K562 (cell line): Measurements from ENCODE around the gene DCAF11. TPM values are rescaled to one million over a fixed set of nuclear protein-coding genes. Genes with fewer than 3 reads are reported as not detected.

Experiments
- CXXC5 ChIP-seq: fragments of 250-450 bp; sonication (Bioruptor Pico); IDR thresholded peaks from 2 replicates; pipeline ENCODE4 v1.8.0; 2022; ENCODE audit warnings: inconsistent platforms, mild to moderate bottlenecking, moderate library complexity
- ELF1 ChIP-seq: fragments of 200-800 bp; sonication (Bioruptor generic); IDR thresholded peaks from 2 replicates; pipeline ENCODE4 v1.6.1; 2016; ENCODE audit warnings: missing genetic modification characterization, missing compliant biosample characterization
- EP400 ChIP-seq: fragments of 450-650 bp; IDR thresholded peaks from 2 replicates; pipeline ENCODE4 v1.6.1; 2017; ENCODE audit warnings: antibody characterized with exemption, mild to moderate bottlenecking, moderate library complexity
- GABPA ChIP-seq: fragments of 200-800 bp; sonication (Bioruptor generic); conservative IDR thresholded peaks from 2 replicates; pipeline ENCODE4 v1.6.1; 2016; ENCODE audit warnings: low read depth, missing genetic modification characterization, missing compliant biosample characterization
- HDAC1 ChIP-seq, 2 experiments: fragments of 450-650 bp; IDR thresholded peaks; 2 replicates each; pipeline ENCODE4 v1.6.1; 2016 to 2017; ENCODE audit warnings: inconsistent platforms in 1 of 2, mild to moderate bottlenecking in 1 of 2, moderate library complexity in 1 of 2
- HNRNPK ChIP-seq: fragments of 200-400 bp; formaldehyde crosslinking; IDR thresholded peaks from one replicate; pipeline ENCODE4 v1.6.1; 2018; ENCODE audit warnings: mild to moderate bottlenecking, low read depth, low read length; ENCODE audit not compliant: poor library complexity, severe bottlenecking
- HOMEZ ChIP-seq: fragments of 250-450 bp; sonication (Bioruptor Pico); IDR thresholded peaks from 2 replicates; pipeline ENCODE4 v1.4.0; 2020; ENCODE audit warnings: mild to moderate bottlenecking, moderate library complexity
- LARP7 ChIP-seq: fragments of 450-650 bp; IDR thresholded peaks from 2 replicates; pipeline ENCODE4 v1.6.1; 2016
- NELFE ChIP-seq: IDR thresholded peaks from 2 replicates; pipeline ENCODE4 v1.6.1; 2011; ENCODE audit warnings: mild to moderate bottlenecking; ENCODE audit not compliant: insufficient read depth, insufficient read length
- PML ChIP-seq: IDR thresholded peaks from 2 replicates; pipeline ENCODE4 v1.6.1; 2012; ENCODE audit warnings: low read length, inconsistent platforms
- POLR2G ChIP-seq: fragments of 200-400 bp; formaldehyde crosslinking; IDR thresholded peaks from 2 replicates; pipeline ENCODE4 v1.6.1; 2017; ENCODE audit warnings: low read depth, mild to moderate bottlenecking, antibody characterized with exemption, low read length, moderate library complexity
- RB1 ChIP-seq: fragments of 450-650 bp; IDR thresholded peaks from 2 replicates; pipeline ENCODE4 v1.6.1; 2017; ENCODE audit warnings: low read depth, mild to moderate bottlenecking
- SIN3A ChIP-seq, 2 experiments: fragments of 150-350 bp in 1 of 2; IDR thresholded peaks; 2 replicates each; pipeline ENCODE4 v1.6.1; 2011 to 2016; ENCODE audit warnings: borderline replicate concordance in 2 of 2, low read depth in 2 of 2, low read length in 2 of 2, mild to moderate bottlenecking in 2 of 2, moderate library complexity in 2 of 2; ENCODE audit not compliant: control insufficient read depth in 1 of 2
- SRF ChIP-seq, 2 experiments: fragments of 250-450, 450-650 bp in 1 of 2; sonication (Bioruptor Pico) in 1 of 2; sonication (generic) in 1 of 2; formaldehyde crosslinking; IDR thresholded peaks; 2 replicates each; pipeline versions ENCODE4 v1.5.0 to v1.5.1; 2020 to 2022; ENCODE audit warnings: mild to moderate bottlenecking in 1 of 2, missing genetic modification reagents in 1 of 2
- ZBTB33 ChIP-seq: sonication (generic); formaldehyde crosslinking; IDR thresholded peaks from 2 replicates; pipeline ENCODE4 v1.8.1; 2023; ENCODE audit warnings: mild to moderate bottlenecking, missing genetic modification reagents
- ZNF444 ChIP-seq: fragments of 250-450 bp; sonication (Bioruptor Pico); IDR thresholded peaks from 2 replicates; pipeline ENCODE4 v1.4.0; 2020; ENCODE audit warnings: mild to moderate bottlenecking, moderate library complexity
- polyA plus RNA-seq, 8 experiments: library from polyadenylated mRNA; depleted of rRNA in 4 of 8; stranded (reverse) in 5 of 8; unstranded in 3 of 8; fragments of >200 nt; fragmentation: Nextera tagmentation in 2 of 8; fragmentation: Illumina TruSeq in 1 of 8; extraction: Ambion mirVana in 2 of 8; extraction: Trizol in 1 of 8; gene quantifications; 2 replicates each; pipeline versions ENCODE4 v1.2.1 to v1.2.3, GENCODE V29; 2011 to 2014; ENCODE audit warnings: inconsistent platforms in 1 of 8, missing spikeins in 1 of 8
- total RNA-seq, 7 experiments: library from RNA; depleted of rRNA in 6 of 7; stranded (reverse); fragments of >200 nt in 6 of 7; fragmentation: Illumina TruSeq in 2 of 7; extraction: Trizol in 2 of 7; gene quantifications; 2 replicates each; pipeline versions ENCODE4 v1.2.1 to v1.2.3, GENCODE V29; 2011 to 2021; ENCODE audit warnings: low replicate concordance in 1 of 7
- TF ChIP-seq, protein P1 (sequence below): fragments of 250-450 bp; sonication (Bioruptor Pico); IDR thresholded peaks from 2 replicates; pipeline ENCODE4 v1.4.0; 2020; ENCODE audit warnings: borderline replicate concordance

The DCAF11 gene
- total and polyA plus RNA-seq, 9 of the 15 experiments (the other 6 are each of a cell fraction or from before 2014, with no cell fraction given) = 8.5 to 46.2 (median 36.4) TPM

GRCh38 chr14:24146978-24147760 is 32.6 kb downstream of the DCAF11 start, which contains the start of gene RNF31 (continued):
- TF ChIP-seq POLR2G (peak; percentile 64), EP400 (peak; percentile 54; the same call in 1 of the 2 replicates), NELFE (no peak), ZNF444 (CRISPR knock-in tag) (no peak), HNRNPK (no peak), LARP7 (no peak), SIN3A (IDR thresholded peaks at IDR 0.05; ENCODE audit: borderline replicate concordance in 2 of 2, control insufficient read depth in 1 of 2, low read depth in 2 of 2, low read length in 2 of 2) (peak; percentile 19 to 37; a peak in 1 of 4 replicates), PML (0 out of 2 replicates have a peak, but pooled peaks have one; percentile 30), ZBTB33 (no peak), SRF (CRISPR knock-in tag; IDR thresholded peaks at IDR 0.05) (peak in 1 of 2 experiments; percentile 40; a peak in 1 of 4 replicates), CXXC5 (CRISPR knock-in tag) (0 out of 2 replicates have a peak, but pooled peaks have one; percentile 4), ELF1 (tag) (peak; percentile 61), HDAC1 (IDR thresholded peaks at IDR 0.05) (0 out of 4 replicates have a peak, but pooled peaks of 1 of the 2 experiments have one; percentile 6), HOMEZ (CRISPR knock-in tag) (no peak), GABPA (tag) (peak; percentile 86), RB1 (peak; percentile 20; the same call in 1 of the 2 replicates)
- TF ChIP-seq, protein P1, sequence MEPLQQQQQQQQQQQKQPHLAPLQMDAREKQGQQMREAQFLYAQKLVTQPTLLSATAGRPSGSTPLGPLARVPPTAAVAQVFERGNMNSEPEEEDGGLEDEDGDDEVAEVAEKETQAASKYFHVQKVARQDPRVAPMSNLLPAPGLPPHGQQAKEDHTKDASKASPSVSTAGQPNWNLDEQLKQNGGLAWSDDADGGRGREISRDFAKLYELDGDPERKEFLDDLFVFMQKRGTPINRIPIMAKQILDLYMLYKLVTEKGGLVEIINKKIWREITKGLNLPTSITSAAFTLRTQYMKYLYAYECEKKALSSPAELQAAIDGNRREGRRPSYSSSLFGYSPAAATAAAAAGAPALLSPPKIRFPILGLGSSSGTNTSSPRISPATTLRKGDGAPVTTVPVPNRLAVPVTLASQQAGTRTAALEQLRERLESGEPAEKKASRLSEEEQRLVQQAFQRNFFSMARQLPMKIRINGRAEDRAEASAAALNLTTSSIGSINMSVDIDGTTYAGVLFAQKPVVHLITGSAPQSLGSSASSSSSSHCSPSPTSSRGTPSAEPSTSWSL (CRISPR knock-in tag) = no peak
